ENCODE results near the gene HOXA7.

- no peak for TF ChIP-seq CTCF (IDR thresholded peaks at IDR 0.05)
- no peak for TF ChIP-seq POLR2A (IDR thresholded peaks at IDR 0.05)
Observed at GRCh38 chr7:27165996-27166530, 9.6 kb upstream of the HOXA7 start.
